Activated CD4-positive, alpha-beta T cell treated with anti-CD3 and anti-CD28 coated beads for 24 hours (primary cell): ENCODE results near the gene GPA33.

Experiments
- DNase-seq, 2 donors: peaks; one replicate each; pipeline ENCODE4 v3.0.0-alpha.2; 2020; ENCODE audit warnings: low read depth in 2 of 2

Gene GPA33, protein sequence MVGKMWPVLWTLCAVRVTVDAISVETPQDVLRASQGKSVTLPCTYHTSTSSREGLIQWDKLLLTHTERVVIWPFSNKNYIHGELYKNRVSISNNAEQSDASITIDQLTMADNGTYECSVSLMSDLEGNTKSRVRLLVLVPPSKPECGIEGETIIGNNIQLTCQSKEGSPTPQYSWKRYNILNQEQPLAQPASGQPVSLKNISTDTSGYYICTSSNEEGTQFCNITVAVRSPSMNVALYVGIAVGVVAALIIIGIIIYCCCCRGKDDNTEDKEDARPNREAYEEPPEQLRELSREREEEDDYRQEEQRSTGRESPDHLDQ

DNA sequence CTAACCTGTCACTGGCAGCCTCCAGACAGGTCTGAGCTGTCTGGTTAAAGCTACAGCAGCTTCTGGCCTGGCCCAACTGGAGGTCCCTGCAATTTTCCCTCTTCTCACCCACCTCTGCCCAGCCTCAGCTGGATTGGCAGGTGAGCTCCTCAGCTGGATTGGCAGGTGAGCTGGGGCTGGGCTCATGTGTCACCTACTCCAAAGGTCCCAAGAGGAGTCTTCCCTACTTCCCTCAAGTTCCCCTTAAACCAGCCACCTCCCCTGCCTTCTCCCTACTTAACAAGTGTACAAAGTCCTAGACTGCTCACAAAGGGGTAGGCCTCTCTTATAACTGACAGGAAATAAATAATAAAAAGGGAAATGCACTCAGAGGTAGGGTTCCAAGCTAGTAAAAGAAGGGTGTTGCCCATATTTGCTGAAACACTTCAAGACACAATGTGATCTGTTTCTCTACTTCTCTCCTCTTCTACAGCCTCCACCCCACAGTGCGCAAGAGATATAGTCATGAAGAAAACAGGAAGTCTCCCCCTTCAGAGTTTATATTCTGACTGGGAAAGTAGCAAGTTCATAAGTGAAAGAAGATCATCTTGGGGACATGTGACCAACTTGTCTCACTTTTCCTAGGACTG lies at the start of gene GPA33:
Gene GPA33, minus strand, starts transcription at position 64 of the 629 bp plus-strand sequence. CDS start 90 bp downstream, outside the sequence.
- DNase-seq: no peak

DNA sequence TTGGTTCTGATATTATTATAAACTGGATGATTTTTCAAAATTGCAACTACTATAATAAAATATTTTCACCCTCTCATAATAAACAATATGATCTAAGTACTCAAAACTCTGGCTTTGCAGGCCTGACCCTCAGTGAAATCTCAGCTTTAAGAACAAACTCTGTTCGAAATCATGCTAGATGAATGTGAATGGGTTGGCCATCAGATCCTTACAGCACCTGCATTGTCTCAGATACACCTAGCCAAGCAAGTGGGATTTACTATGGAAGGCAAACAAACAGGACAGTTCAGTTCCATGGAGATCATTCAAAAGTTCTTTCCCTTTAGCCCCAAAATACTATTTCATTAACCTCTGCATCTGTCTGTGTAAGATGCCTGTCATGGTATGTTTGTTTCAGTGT lies 48.5 kb upstream of the GPA33 start:
- DNase-seq: no peak

DNA sequence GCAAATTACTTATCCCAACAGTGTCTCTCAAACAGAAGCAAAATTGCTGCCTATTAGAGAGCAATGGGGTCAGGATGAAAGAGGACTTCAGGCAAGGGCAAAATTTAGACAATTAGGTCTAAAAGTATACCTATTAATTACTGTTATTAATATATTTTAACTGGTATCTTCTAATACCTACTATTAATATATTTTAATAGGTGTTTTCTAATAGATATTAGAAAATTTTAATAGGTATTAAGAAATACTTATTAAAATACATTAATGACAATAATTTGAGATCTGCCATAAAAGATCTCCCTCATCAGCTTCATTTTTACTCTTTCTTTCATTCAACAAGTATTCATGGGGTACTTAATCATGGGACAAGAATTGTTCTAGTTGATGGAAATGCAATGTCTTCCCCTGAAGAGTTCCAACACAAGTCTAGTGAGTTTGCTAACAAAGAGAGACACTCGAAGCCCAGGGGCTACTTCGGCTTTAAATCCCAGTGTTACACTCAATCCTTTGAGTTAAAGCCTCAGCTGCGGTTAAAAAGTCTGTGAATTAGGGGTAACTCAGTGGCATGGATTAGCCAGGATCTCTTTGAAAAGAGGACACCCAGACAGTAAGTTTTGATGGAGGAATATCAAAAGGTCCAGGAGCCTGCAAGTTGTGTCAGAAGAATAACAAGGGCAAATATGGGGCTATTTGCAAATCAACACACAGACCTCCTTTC lies 47.8 kb upstream of the GPA33 start:
- DNase-seq: no peak

DNA sequence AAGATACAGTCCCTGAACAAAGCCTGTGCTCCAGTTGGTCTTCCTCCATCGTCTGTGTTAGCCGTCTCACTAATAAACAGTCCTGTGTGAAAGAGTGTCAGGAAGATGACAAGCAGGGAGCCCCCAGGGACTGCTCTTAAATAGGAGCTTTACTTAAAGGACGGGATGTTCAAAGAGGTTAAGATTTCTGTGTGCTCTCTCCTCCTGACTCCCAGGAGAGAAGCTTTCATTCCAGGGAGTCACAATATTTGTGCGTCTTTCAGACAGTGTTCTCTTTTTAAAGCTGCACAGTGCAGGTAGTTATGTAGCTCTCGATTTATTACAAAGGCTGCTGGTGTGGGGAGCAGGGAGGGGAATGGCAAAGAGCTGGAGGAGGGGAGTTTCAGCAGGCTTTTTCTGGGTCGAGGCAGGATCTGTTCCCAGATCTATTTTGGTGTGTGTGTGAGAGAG lies 47.2 kb upstream of the GPA33 start:
- no peak for DNase-seq

DNA sequence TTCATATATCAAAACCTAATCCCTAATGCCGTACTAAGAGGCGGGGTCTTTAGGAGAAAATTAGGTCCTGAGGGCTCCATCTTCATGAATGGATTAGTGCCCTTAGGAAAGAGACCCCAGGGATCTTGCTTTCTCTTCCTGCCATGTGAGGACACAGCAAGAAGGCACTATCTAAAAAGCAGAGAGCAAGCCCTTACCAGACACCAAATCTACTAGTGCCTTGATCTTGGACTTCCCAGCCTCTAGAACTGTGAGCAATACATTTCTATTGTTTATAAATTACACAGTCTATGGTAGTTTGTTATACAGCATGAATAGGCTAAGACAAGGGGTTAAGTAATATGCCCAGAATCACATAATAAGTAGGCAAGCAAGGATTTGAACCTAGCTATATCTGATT lies 46.6 kb upstream of the GPA33 start:
- DNase-seq: no peak

DNA sequence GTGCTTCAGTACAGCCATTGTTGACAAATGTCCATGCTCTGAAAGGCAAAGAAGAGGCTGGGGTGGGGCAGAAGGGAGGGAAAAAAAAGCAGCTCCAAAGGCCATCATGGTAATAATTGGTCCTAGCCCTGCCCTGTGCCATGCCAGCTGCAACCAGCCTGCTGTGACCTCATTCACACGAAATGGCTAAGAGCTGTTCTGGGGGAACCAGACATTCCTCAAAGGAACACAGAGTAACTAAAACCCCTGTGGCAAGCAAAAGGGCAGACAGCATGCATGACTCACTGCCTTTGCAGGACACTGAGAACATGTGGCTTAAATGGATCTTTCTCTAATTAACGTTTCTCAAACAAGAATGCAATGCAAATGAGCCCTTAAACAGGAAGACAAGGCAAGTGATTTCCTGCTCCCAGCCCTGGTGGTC lies 46.0 kb upstream of the GPA33 start:
- DNase-seq: no peak

DNA sequence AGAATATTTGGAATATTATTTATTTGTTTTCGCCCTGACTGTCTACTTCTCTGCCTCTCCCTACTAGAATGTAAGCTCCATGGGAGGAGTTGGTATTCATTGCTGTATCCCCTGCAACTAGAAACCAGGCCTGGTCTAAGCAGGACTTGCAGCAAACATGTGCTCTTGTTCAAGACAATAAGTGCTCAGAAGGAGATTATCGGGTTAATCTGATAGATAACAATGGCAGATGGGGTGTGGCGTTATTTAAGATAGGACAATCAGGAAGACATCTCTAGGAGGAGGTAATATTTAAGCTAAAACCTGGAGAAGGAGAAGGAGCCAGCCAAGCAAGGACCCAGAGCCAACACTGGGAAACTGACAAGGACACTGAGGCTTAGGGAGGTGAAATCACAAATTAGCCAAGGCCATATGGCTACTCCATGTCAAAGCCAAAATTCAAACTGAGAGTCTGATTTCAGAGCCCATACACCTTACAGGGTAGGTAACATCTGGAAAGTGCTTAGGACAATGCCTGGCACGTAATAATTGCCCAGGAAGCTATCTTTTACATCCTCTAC lies 45.2 kb upstream of the GPA33 start:
- DNase-seq: no peak

DNA sequence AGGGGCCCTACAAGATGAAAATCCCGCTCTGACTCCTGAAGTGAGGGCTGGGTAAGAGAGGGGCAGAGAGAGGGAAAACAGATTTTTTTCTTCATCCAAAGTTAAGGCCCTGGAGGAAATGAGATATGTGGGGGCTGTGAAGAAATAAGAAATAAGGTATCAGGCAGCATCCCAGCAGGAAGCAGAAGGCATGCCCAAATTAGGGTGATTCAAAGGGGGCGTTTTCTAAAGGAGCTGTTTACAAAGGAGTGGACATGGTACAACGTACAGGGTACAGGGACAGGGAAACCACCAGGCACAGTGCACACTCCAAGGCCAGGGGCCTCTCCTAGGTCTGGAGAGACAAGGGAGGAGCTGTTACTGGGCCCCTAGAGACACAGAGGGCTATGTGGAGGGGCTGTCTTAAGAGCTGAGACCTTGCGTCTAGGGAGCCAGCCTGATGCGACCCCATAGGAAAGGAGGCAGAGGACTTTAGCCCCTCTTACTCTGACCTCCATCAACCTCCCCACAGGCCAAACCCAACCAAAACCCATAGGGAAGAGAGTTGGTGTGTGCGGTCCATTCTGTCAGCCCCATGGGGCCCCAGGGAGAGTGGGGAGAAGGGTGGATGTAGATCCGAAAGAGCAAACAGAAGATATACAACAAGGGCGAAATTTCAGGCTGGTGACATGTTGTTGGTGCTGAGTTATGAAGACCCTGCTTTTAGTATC lies 42.3 kb upstream of the GPA33 start:
- DNase-seq: no peak

DNA sequence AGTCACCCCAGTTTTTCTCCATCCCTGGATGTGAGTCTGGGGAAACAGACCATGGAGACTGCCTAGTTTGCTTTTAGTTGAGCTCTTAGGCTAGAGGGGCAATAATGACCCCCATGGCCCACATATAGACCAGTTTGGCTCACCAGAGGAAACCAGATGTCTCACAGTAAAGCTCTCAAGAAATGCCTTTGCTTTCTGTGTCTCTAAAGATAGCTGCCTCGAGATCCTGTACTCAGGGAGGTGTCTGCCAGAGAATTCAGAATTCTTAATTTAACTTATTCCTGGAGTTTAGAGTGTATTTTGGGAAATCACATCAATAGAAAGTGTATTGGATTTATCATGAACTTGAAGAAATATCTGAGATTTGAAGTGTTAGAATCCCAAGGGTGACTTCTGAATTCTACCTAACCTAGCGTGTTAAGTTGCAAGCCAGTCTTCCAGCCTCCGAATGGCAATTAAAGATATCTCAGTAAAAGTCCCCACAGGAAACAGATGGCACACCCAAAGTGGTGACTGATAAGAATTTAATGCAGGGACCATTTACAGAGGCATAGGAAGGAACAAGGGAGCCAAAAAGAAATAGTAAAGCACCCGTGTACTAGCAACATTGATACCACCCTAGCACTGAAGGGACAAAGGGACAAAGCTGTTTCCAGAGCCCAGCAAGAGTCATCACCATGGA lies 40.8 kb upstream of the GPA33 start:
- DNase-seq: no peak

DNA sequence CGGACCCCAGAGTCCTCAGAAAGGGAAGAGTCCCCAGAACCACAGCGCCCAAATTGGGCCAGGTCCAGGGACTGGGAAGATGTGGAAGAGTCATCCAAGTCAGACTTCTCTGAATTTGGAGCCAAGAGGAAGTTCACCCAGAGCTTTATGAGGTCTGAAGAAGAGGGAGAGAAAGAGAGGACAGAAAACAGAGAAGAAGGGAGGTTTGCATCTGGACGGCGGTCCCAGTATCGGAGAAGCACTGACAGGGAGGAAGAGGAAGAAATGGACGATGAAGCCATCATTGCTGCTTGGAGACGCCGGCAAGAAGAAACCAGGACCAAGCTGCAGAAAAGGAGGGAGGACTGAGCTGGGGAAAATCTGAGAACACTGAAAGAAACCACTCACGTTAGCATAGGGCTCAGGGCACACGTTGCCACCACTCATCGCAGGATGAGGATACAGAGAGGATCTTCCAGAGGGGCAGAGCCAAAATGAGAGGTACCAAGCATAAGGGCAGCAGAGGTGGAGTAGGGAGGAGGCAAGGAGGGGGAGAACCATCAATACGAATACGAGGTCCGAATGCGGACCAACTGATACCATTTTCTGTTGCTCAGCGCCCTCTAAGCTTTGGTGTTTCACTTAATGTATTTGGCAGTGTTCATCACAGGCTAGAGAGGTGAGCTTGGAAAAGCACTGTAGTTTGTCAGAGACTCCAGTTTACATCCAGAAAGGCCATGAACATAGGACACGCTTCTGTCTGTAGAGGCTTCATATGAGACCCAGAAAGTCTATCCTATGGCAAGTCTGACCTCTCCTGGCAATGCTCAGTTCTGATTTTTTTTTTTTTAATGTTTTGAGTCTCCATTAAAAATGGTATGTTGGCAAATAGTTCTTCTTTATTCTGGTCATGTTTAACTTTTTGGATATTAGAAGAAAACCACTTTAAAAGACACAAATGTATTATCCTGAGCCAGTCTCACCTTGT lies 38.4 kb upstream of the GPA33 start:
- no peak for DNase-seq

DNA sequence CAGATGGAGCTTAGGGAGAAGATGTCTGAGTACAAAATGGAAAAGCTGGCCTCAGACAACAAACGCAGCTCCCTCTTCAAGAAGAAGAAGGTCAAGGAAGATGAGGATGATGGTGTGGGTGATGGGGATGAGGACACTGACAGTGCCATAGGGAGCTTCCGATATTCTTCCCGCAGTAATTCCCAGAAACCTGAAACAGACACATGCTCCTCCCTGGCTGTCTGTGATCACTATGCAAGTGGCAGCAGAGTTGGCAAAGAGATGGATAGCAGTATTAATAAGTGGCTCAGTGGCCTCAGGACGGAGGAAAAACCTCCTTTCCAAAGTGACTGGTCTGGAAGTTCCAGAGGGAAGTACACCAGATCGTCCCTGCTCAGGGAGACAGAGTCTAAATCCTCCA lies 37.5 kb upstream of the GPA33 start:
- DNase-seq: no peak

DNA sequence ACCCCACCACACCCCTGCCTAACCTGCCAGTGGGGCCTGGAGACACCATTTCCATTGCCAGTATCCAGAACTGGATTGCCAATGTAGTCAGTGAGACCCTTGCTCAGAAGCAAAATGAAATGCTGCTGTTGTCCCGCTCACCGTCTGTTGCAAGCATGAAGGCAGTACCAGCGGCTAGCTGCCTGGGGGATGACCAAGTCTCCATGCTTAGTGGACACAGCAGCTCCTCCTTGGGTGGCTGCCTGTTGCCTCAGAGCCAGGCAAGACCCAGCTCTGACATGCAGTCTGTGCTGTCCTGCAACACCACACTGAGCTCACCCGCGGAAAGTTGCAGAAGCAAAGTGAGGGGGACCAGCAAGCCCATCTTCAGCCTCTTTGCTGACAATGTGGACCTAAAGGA lies 37.1 kb upstream of the GPA33 start:
- DNase-seq: no peak

DNA sequence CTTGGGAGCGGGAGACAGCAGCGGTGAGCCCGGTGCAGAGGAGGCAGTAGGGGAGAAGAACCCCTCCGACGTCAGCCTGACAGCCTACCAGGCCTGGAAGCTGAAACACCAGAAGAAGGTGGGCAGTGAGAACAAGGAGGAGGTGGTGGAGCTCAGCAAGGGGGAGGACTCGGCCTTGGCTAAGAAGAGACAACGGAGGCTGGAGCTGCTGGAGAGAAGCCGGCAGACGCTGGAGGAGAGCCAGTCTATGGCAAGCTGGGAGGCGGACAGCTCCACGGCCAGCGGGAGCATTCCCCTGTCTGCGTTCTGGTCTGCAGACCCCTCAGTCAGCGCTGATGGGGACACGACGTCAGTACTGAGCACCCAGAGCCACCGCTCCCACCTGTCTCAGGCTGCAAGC lies 36.6 kb upstream of the GPA33 start:
- no peak for DNase-seq

DNA sequence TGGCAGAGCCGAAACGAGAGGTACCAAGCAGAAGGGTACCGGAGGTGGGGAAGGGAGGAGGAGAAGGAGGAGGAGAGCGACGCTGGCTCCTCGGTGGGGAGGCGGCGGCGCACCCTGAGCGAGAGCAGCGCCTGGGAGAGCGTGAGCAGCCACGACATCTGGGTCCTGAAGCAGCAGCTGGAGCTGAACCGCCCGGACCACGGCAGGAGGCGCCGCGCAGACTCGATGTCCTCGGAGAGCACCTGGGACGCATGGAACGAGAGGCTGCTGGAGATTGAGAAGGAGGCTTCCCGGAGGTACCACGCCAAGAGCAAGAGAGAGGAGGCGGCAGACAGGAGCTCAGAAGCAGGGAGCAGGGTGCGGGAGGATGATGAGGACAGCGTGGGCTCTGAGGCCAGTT lies 36.1 kb upstream of the GPA33 start:
- no peak for DNase-seq

DNA sequence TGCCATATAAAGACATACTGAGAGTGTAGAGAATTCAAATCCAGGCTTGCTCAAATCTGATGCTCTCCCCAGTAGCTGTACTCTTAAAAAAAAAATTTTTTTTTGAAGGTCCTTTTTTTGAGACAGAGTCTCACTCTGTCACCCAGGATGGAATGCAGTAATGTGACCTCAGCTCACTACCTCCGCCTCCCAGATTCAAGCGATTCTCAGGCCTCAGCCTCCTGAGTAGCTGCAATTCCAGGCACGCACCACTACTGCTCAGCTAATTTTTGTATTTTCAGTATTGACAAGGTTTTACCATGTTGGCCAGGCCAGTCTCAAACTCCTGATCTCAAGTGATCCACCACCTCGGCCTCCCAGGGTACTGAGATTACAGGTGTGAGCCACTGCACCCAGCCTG lies 32.4 kb upstream of the GPA33 start:
- no peak for DNase-seq

DNA sequence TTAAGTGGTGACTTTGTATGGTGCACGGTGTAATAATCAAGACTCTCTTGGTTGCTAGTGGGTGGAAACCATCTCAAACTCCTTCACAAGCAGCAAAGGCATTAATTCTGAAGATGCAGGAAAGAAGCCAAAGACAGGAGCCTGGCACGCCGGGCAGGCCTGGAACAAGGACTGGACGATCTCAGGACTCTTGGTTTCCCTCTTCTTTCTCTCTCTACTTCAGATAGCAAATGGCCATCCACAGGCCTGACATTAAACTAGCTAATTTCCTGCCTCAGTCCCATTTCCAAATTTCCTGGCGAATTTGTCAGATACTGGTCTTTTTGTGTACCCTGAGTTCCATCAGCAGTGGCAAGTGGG lies 31.9 kb upstream of the GPA33 start:
- no peak for DNase-seq

DNA sequence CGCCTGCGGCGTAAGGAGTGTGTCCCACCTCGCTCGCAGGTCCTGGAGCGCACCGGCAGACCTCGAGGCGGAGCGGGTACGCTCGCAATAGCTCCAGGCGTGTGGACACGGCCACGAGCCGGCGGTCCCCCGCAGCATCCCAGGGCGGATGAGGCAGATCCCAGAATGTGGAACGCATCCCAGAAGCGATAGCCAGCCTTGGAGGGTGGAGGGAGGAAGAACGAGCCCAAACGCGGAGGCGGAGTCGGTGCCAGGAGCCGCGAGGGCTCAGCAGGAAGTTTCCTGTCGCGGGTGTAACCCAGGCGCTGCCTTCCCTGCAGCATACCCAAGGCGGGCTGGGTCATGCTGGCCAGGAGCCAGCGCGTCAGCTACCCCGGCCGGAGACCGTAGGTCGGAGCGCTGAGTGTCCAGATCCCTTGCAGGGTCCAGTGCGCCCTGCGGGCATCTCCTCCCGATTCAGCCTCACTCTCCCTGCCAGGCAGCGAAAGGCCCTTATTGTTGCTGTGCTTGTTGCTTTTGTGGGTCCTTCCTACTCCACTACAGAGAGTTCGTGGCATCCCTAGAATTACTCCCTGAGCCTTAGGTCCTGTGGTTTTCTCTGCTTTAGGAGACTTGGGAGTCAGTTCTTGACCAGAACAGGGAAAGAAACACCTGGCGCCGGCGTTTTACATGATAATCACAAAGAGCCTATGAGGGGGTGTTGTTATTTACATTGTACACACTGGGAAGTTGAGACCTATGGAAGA lies 31.4 kb upstream of the GPA33 start:
- no peak for DNase-seq

DNA sequence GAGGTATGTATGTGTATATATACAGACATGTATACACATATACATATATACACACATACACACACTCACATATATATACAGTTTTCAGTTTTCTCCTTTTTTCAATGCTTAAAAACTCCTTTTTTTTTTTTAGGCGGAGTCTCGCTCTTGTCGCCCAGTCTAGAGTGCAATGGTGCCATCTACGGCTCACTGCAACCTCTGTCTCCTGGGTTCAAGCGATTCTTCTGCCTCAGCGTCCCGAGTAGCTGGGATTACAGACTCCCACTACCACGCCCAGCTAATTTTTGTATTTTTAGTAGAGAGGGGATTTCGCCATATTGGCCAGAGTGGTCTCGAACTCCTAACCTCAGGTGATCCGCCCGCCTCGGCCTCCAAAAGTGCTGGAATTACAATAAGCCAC lies 30.7 kb upstream of the GPA33 start:
- no peak for DNase-seq

DNA sequence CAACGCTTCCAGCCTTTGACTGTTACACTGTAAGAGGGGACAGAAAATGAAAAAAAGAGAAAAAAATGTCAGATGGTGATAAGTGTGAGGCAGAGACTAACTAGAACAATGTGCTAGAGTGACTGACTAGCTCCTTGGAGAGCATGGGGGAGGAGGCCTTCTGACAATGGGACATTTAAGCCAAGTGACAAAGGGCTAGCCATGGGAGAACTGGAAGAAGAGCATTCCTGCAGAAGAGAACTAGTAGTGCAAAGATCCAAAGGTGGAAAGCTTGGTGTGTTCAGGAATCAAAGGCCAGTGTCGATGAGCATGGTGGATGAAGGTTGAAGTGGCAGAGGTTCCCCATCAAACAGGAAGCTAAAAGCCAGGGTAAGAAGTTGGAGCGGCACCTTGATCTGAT lies 29.5 kb upstream of the GPA33 start:
- DNase-seq: no peak

DNA sequence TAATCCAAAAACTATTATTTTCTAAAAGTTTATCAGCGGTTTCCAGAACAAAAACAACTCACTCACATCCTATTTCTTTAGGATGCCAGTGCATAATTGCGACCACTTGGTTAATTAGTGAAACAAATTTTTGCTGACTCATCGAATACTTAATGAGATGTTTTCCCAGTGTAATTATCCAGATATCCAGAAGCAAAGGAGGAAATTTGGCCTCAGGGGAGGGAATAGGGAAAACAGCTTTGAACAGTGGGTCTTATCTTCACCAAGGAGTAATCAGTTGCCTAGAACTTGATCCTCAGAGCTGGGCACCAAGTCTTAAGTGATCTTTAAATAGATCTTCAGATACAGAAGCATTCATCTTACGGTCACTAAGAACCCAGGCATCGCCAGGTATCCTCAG lies 28.0 kb upstream of the GPA33 start:
- DNase-seq: no peak
